A673 (cell line): ENCODE results near the gene TENM4. TPM values are rescaled to one million over a fixed set of nuclear protein-coding genes. Genes with fewer than 3 reads are reported as not detected.

Source experiments
- BruUV-seq: library from RNA; stranded (reverse); fragments of 400-500 nt; replicated peaks from 2 replicates; lab custom pipeline; 2021; lab: Mats Ljungman, UMichigan
- CTCF ChIA-PET: fragments of 300-600 bp; sonication (Branson Sonifier 250); formaldehyde crosslinking; loops from one replicate; lab custom pipeline; 2022; ENCODE audit warnings: antibody characterized with exemption; lab: Charles Lee
- POLR2A ChIA-PET: fragments of 300-600 bp; sonication (Branson Sonifier 250); formaldehyde crosslinking; loops from one replicate; lab custom pipeline; 2022; ENCODE audit warnings: antibody characterized with exemption; ENCODE audit not compliant: low non-redundant PET; lab: Charles Lee
- DNase-seq: peaks from one replicate; pipeline ENCODE4 v3.0.0-alpha.2; 2015; ENCODE audit warnings: low spot score
- H3K27ac ChIP-seq: fragments of 200-600 bp; sonication (generic); 2 replicates; pipeline ENCODE4 v1.5.1; 2016; ENCODE audit warnings: mixed run types, low read depth, mild to moderate bottlenecking, mixed read lengths, antibody characterized with exemption, low read length; ENCODE audit not compliant: poor library complexity, severe bottlenecking
- H3K27me3 ChIP-seq: fragments of 200-600 bp; sonication (generic); replicated peaks from 2 replicates; pipeline ENCODE4 v1.6.1; 2017; ENCODE audit warnings: mixed run types, low read depth, mild to moderate bottlenecking, mixed read lengths, antibody characterized with exemption, low read length; ENCODE audit not compliant: insufficient read depth, poor library complexity
- H3K36me3 ChIP-seq: fragments of 200-600 bp; sonication (generic); 2 replicates; pipeline ENCODE4 v1.6.1; 2016; ENCODE audit warnings: mixed run types, mild to moderate bottlenecking, mixed read lengths, antibody characterized with exemption, low read length; ENCODE audit not compliant: insufficient read depth, poor library complexity, severe bottlenecking
- H3K4me1 ChIP-seq: fragments of 200-600 bp; sonication (generic); 2 replicates; pipeline ENCODE4 v1.6.1; 2017; ENCODE audit warnings: mixed run types, mild to moderate bottlenecking, mixed read lengths, antibody characterized with exemption, low read length; ENCODE audit not compliant: insufficient read depth, poor library complexity, severe bottlenecking
- H3K4me3 ChIP-seq: fragments of 200-600 bp; sonication (generic); 2 replicates; pipeline ENCODE4 v1.5.1; 2016; ENCODE audit warnings: low read depth, mixed run types, mild to moderate bottlenecking, mixed read lengths, low read length; ENCODE audit not compliant: poor library complexity, severe bottlenecking
- H3K9me3 ChIP-seq: fragments of 200-600 bp; sonication (generic); 2 replicates; pipeline ENCODE4 v1.6.1; 2016; ENCODE audit warnings: mixed run types, low read depth, mild to moderate bottlenecking, mixed read lengths, antibody characterized with exemption, low read length; ENCODE audit not compliant: poor library complexity, severe bottlenecking
- CTCF ChIP-seq: fragments of 300-800, 200-600 bp; sonication (generic); conservative IDR thresholded peaks from 2 replicates; pipeline ENCODE4 v1.5.1; 2017; ENCODE audit warnings: low read depth, mild to moderate bottlenecking, antibody characterized with exemption, low read length, moderate library complexity, mixed read lengths
- EZH2 ChIP-seq: fragments of 200-600 bp; sonication (generic); IDR thresholded peaks from 2 replicates; pipeline ENCODE4 v1.6.1; 2017; ENCODE audit warnings: borderline replicate concordance, low read depth, mild to moderate bottlenecking, mixed read lengths, antibody characterized with exemption, low read length; ENCODE audit not compliant: poor library complexity, severe bottlenecking
- intact Hi-C: fragments of 100-400 bp; cut with micrococcal nuclease; formaldehyde crosslinking; loops from one replicate; pipeline ENCODE4 v1.10.0; 2022; ENCODE audit not compliant: unreplicated experiment
- total RNA-seq: library from RNA; stranded (reverse); gene quantifications from 2 replicates; pipeline ENCODE4 v1.2.3, GENCODE V29; 2021

Gene TENM4
- total RNA-seq, 1 experiment from 2014 or later = 0.11 TPM

- ChIA-PET CTCF (no interaction called here), POLR2A (no interaction called here)
- Histone ChIP-seq H3K27ac (no peak overlapping the region), H3K27me3 (no peaks in the 10 kb centered on the region), H3K4me3 (no peak overlapping the region), H3K36me3 (no peaks in the 10 kb centered on the region), H3K9me3 (no peaks in the 10 kb centered on the region), H3K4me1 (no peaks in the 10 kb centered on the region)
- intact Hi-C loops = no loop called here
- BruUV-seq = no TSS peak
- no peak for TF ChIP-seq CTCF
- no peak for DNase-seq
Measured at GRCh38 chr11:78657968-78658839, 782.6 kb downstream of the TENM4 start.

- no peaks in the 10 kb centered on the region for H3K36me3 ChIP-seq
- ChIA-PET POLR2A (no interaction called here), CTCF (no interaction called here)
- no peaks in the 10 kb centered on the region for H3K9me3 ChIP-seq
- H3K4me3 ChIP-seq = no peak overlapping the region
- H3K27ac ChIP-seq = no peak overlapping the region
- TF ChIP-seq CTCF = no peak
- no peak for TF ChIP-seq EZH2
- intact Hi-C loops = no loop called here
- BruUV-seq = no TSS peak
- no peaks in the 10 kb centered on the region for H3K4me1 ChIP-seq
- DNase-seq = no peak
- H3K27me3 ChIP-seq = no peaks in the 10 kb centered on the region
Measured at GRCh38 chr11:78657441-78657840, 783.4 kb downstream of the TENM4 start.

GRCh38 chr11:78656984-78657383, 783.8 kb downstream of the TENM4 start:
- TF ChIP-seq EZH2 (no peak), CTCF (no peak)
- Histone ChIP-seq H3K4me1 (no peaks in the 10 kb centered on the region), H3K36me3 (no peaks in the 10 kb centered on the region), H3K9me3 (no peaks in the 10 kb centered on the region), H3K27me3 (no peaks in the 10 kb centered on the region), H3K27ac (no peak overlapping the region), H3K4me3 (no peak overlapping the region)
- ChIA-PET POLR2A (no interaction called here), CTCF (no interaction called here)
- BruUV-seq = no TSS peak
- intact Hi-C loops = no loop called here
- DNase-seq = no peak
